ENCODE data around the gene ZFYVE28.

Gene ZFYVE28

GRCh38 chr4:2353222-2354107 lies 65.0 kb downstream of the ZFYVE28 start:
- Histone ChIP-seq H3K9me3 (ENCODE audit: insufficient read depth, low read length) (no peaks in the 10 kb centered on the region), H3K9me2 (replicated peaks; ENCODE audit: insufficient read depth, low read length) (no peaks in the 10 kb centered on the region), H3K4me2 (ENCODE audit: low read depth, low read length, poor library complexity, severe bottlenecking) (no peak overlapping the region), H4K20me1 (ENCODE audit: low read depth, low read length) (no peaks in the 10 kb centered on the region), H3K79me2 (ENCODE audit: insufficient read depth, low read length) (no peaks in the 10 kb centered on the region), H3K27ac (ENCODE audit: low read depth, low read length) (no peak overlapping the region), H2AFZ (ENCODE audit: low read depth, low read length, severe bottlenecking) (no peak overlapping the region), H3K4me3 (ENCODE audit: insufficient read depth, low read length, poor library complexity, severe bottlenecking) (no peak overlapping the region), H3F3A (ENCODE audit: insufficient read depth) (no peaks in the 10 kb centered on the region), H3K27me3 (ENCODE audit: low read length) (no peaks in the 10 kb centered on the region), H3K36me3 (ENCODE audit: low read length) (no peaks in the 10 kb centered on the region), H3K9ac (ENCODE audit: low read length) (no peak overlapping the region)
- TF ChIP-seq EZH2phosphoT487 (conservative IDR thresholded peaks at IDR 0.05; ENCODE audit: low read length) = no peak
- no peak for TF ChIP-seq CTCF (IDR thresholded peaks at IDR 0.05; ENCODE audit: insufficient read depth, low read length, poor library complexity, severe bottlenecking)

DNA sequence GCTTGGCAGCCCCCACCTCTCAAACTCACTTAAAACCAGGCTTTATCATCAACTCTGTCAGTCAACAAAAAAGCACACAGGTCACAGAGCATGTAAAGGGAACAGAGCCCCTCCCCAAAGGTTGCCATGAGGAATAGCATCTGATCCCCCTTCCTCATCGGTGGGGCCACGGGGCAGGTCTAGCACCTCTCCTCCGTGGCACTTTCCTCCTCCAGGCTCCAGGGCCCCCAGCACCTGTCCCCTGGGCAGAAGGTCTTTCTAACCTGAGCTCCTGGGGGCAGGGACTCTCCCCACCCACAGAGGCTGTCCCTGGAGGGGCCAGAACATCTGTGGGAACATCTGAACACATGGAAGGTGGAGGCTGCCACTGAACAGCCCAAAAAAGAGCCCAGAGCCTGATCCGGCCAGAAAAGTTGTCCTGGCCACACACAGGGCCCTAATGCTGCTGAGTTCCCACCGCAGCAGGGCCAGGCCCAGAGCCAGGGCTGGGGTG lies 65.7 kb downstream of the ZFYVE28 start:
- H3K27ac ChIP-seq (ENCODE audit: low read depth, low read length) = no peak overlapping the region
- H4K20me1 ChIP-seq (ENCODE audit: low read depth, low read length) = no peaks in the 10 kb centered on the region
- no peak overlapping the region for H3K4me3 ChIP-seq (ENCODE audit: insufficient read depth, low read length, poor library complexity, severe bottlenecking)
- no peaks in the 10 kb centered on the region for H3K36me3 ChIP-seq (ENCODE audit: low read length)
- no peaks in the 10 kb centered on the region for H3F3A ChIP-seq (ENCODE audit: insufficient read depth)
- H3K27me3 ChIP-seq (ENCODE audit: low read length) = no peaks in the 10 kb centered on the region
- H3K9me3 ChIP-seq (ENCODE audit: insufficient read depth, low read length) = no peaks in the 10 kb centered on the region
- no peak overlapping the region for H3K9ac ChIP-seq (ENCODE audit: low read length)
- H3K4me2 ChIP-seq (ENCODE audit: low read depth, low read length, poor library complexity, severe bottlenecking) = no peak overlapping the region
- H3K9me2 ChIP-seq (replicated peaks; ENCODE audit: insufficient read depth, low read length) = no peaks in the 10 kb centered on the region
- no peaks in the 10 kb centered on the region for H3K79me2 ChIP-seq (ENCODE audit: insufficient read depth, low read length)
- TF ChIP-seq EZH2phosphoT487 (conservative IDR thresholded peaks at IDR 0.05; ENCODE audit: low read length) = no peak
- no peak for TF ChIP-seq CTCF (IDR thresholded peaks at IDR 0.05; ENCODE audit: insufficient read depth, low read length, poor library complexity, severe bottlenecking)
- no peak overlapping the region for H2AFZ ChIP-seq (ENCODE audit: low read depth, low read length, severe bottlenecking)

GRCh38 chr4:2352171-2352570 lies 66.3 kb downstream of the ZFYVE28 start:
- Histone ChIP-seq H3K4me3 (ENCODE audit: insufficient read depth, low read length, poor library complexity, severe bottlenecking) (no peak overlapping the region), H2AFZ (ENCODE audit: low read depth, low read length, severe bottlenecking) (no peak overlapping the region), H3K27me3 (ENCODE audit: low read length) (no peaks in the 10 kb centered on the region), H3K79me2 (ENCODE audit: insufficient read depth, low read length) (no peaks in the 10 kb centered on the region), H3F3A (ENCODE audit: insufficient read depth) (no peaks in the 10 kb centered on the region), H3K9ac (ENCODE audit: low read length) (no peak overlapping the region), H3K9me2 (replicated peaks; ENCODE audit: insufficient read depth, low read length) (no peaks in the 10 kb centered on the region), H3K36me3 (ENCODE audit: low read length) (no peaks in the 10 kb centered on the region), H3K27ac (ENCODE audit: low read depth, low read length) (no peak overlapping the region), H4K20me1 (ENCODE audit: low read depth, low read length) (no peaks in the 10 kb centered on the region), H3K9me3 (ENCODE audit: insufficient read depth, low read length) (no peaks in the 10 kb centered on the region), H3K4me2 (ENCODE audit: low read depth, low read length, poor library complexity, severe bottlenecking) (no peak overlapping the region)
- TF ChIP-seq EZH2phosphoT487 (conservative IDR thresholded peaks at IDR 0.05; ENCODE audit: low read length) = no peak
- no peak for TF ChIP-seq CTCF (IDR thresholded peaks at IDR 0.05; ENCODE audit: insufficient read depth, low read length, poor library complexity, severe bottlenecking)

All from SU-DHL-6 (cell line).